Endothelial cell of umbilical vein (primary cell): ENCODE results near the gene OLA1. TPM values are rescaled to one million over a fixed set of nuclear protein-coding genes. Genes with fewer than 3 reads are reported as not detected.

Source experiments
- BruUV-seq: library from RNA; stranded (reverse); fragments of 400-500 nt; replicated peaks from 2 replicates; lab custom pipeline; 2021; lab: Mats Ljungman, UMichigan
- CTCF ChIA-PET: fragments of 300-600, 350-600 bp; sonication (Branson Sonifier 250); formaldehyde crosslinking; loops from one replicate; lab custom pipeline; 2021; ENCODE audit warnings: antibody characterized with exemption, inconsistent platforms; lab: Charles Lee
- POLR2A ChIA-PET: fragments of 300-600, 350-600 bp; sonication (Branson Sonifier 250); formaldehyde crosslinking; loops from one replicate; lab custom pipeline; 2021; ENCODE audit warnings: antibody characterized with exemption, inconsistent platforms; lab: Charles Lee
- DNase-seq: peaks from one replicate; pipeline ENCODE4 v3.0.0-alpha.2; 2011; ENCODE audit warnings: low read depth, low spot score
- FAIRE-seq: peaks from 2 replicates; lab custom pipeline; 2011; peaks lifted over from hg19 to GRCh38; lab: Jason Lieb, UNC
- H2AFZ ChIP-seq: 2 replicates; pipeline ENCODE4 v1.6.0; 2012; ENCODE audit warnings: low read depth, low read length, control low read depth, inconsistent platforms
- H3K27ac ChIP-seq: 2 replicates; pipeline ENCODE4 v1.5.1; 2011; ENCODE audit warnings: low read depth, mild to moderate bottlenecking, control low read depth, low read length, moderate library complexity; ENCODE audit not compliant: insufficient read depth
- H3K27me3 ChIP-seq, 2 experiments: 2 replicates each; pipeline versions ENCODE4 v1.6.0 to v1.6.1; 2011; ENCODE audit warnings: low read length in 2 of 2, mixed read lengths in 1 of 2; ENCODE audit not compliant: control insufficient read depth in 2 of 2, insufficient read depth in 2 of 2
- H3K36me3 ChIP-seq, 2 experiments: 2 replicates in 1 of 2; 3 replicates in 1 of 2; pipeline ENCODE4 v1.5.1; 2011; ENCODE audit warnings: low read length in 2 of 2, mild to moderate bottlenecking in 1 of 2, moderate library complexity in 1 of 2; ENCODE audit not compliant: control insufficient read depth in 2 of 2, insufficient read depth in 2 of 2; ENCODE audit errors: extremely low read depth in 1 of 2
- H3K4me1 ChIP-seq: 3 replicates; pipeline ENCODE4 v1.5.1; 2011; ENCODE audit warnings: mild to moderate bottlenecking, low read length; ENCODE audit not compliant: control insufficient read depth, insufficient read depth; ENCODE audit errors: extremely low read depth
- H3K4me2 ChIP-seq: 2 replicates; pipeline ENCODE4 v1.6.1; 2011; ENCODE audit warnings: low read length, control low read depth, mixed read lengths; ENCODE audit not compliant: insufficient read depth
- H3K4me3 ChIP-seq, 3 experiments: fragments of 200-600 bp in 1 of 3; sonication (generic), shearing (Covaris generic) in 1 of 3; replicated peaks in 1 of 3; 2 replicates each; pipeline ENCODE4 v1.5.1; 2011 to 2016; ENCODE audit warnings: control low read depth in 3 of 3, low read length in 3 of 3, mild to moderate bottlenecking in 2 of 3, inconsistent platforms in 1 of 3, low read depth in 1 of 3, moderate library complexity in 1 of 3; ENCODE audit not compliant: insufficient read depth in 1 of 3
- H3K79me2 ChIP-seq: 2 replicates; pipeline ENCODE4 v1.6.0; 2012; ENCODE audit warnings: low read length, inconsistent platforms; ENCODE audit not compliant: control insufficient read depth, insufficient read depth
- H3K9ac ChIP-seq: replicated peaks from 2 replicates; pipeline ENCODE3; 2011; ENCODE audit warnings: low read length, control low read depth; ENCODE audit not compliant: insufficient read depth; ENCODE audit errors: extremely low read depth
- H3K9me1 ChIP-seq: replicated peaks from 3 replicates; pipeline ENCODE4 v1.6.0; 2011; ENCODE audit warnings: mild to moderate bottlenecking, low read length; ENCODE audit not compliant: control insufficient read depth, insufficient read depth; ENCODE audit errors: extremely low read depth
- H3K9me3 ChIP-seq: replicated peaks from 2 replicates; pipeline ENCODE4 v1.5.1; 2012; ENCODE audit warnings: low read length, inconsistent platforms; ENCODE audit not compliant: control insufficient read depth, insufficient read depth
- H4K20me1 ChIP-seq: replicated peaks from 2 replicates; pipeline ENCODE3; 2011; ENCODE audit warnings: mild to moderate bottlenecking, low read length; ENCODE audit not compliant: control insufficient read depth, insufficient read depth; ENCODE audit errors: extremely low read depth
- CTCF ChIP-seq, 2 donors: IDR thresholded peaks; 1 replicate in 1 of 2; 2 replicates in 1 of 2; pipeline ENCODE4 v1.5.1; 2011; ENCODE audit warnings: low read length in 2 of 2, mild to moderate bottlenecking in 2 of 2, moderate library complexity in 2 of 2, control low read depth in 1 of 2, inconsistent platforms in 1 of 2, low read depth in 1 of 2; ENCODE audit not compliant: insufficient read depth in 1 of 2; ENCODE audit errors: extremely low read depth in 1 of 2
- EZH2 ChIP-seq: IDR thresholded peaks from 2 replicates; pipeline ENCODE4 v1.6.1; 2012; ENCODE audit warnings: borderline replicate concordance, low read depth, mild to moderate bottlenecking, moderate library complexity, low read length, inconsistent platforms; ENCODE audit not compliant: severe bottlenecking
- FOS ChIP-seq: IDR thresholded peaks from 2 replicates; pipeline ENCODE4 v1.6.1; 2011; ENCODE audit warnings: mild to moderate bottlenecking, low read length, moderate library complexity, borderline replicate concordance; ENCODE audit not compliant: insufficient read depth
- GATA2 ChIP-seq: IDR thresholded peaks from 2 replicates; pipeline ENCODE4 v1.7.0; 2011; ENCODE audit warnings: low read depth, mild to moderate bottlenecking, moderate library complexity, mixed read lengths, low read length; ENCODE audit not compliant: insufficient read length, insufficient read depth
- JUN ChIP-seq: IDR thresholded peaks from 2 replicates; pipeline ENCODE4 v1.6.1; 2011; ENCODE audit warnings: borderline replicate concordance, low read depth; ENCODE audit not compliant: insufficient read length, insufficient read depth
- MYC ChIP-seq: IDR thresholded peaks from one replicate; pipeline ENCODE4 v1.6.1; 2011; ENCODE audit warnings: mild to moderate bottlenecking, low read depth, low read length
- POLR2AphosphoS5 ChIP-seq: IDR thresholded peaks from 2 replicates; pipeline ENCODE4 v1.6.1; 2012; ENCODE audit warnings: low read depth, mild to moderate bottlenecking, control low read depth, low read length, moderate library complexity; ENCODE audit not compliant: insufficient read depth
- dilution Hi-C: fragments of 300-500 bp; cut with MboI; formaldehyde crosslinking; loops from one replicate; pipeline ENCODE4 v1.15.0; 2019; ENCODE audit warnings: low sequenced_read_pairs; ENCODE audit not compliant: extremely low pct_ligation_motif_present
- intact Hi-C: fragments of 100-400 bp; cut with micrococcal nuclease; formaldehyde crosslinking; loops from one replicate; pipeline ENCODE4 v1.10.0; 2022
- polyA plus RNA-seq, 4 experiments: library from polyadenylated mRNA; depleted of rRNA in 3 of 4; stranded (reverse) in 3 of 4; unstranded in 1 of 4; fragments of >200 nt; gene quantifications; 2 replicates each; pipeline versions ENCODE4 v1.2.1 to v1.2.3, GENCODE V29; 2011 to 2012; ENCODE audit warnings: missing spikeins in 1 of 4
- total RNA-seq: library from RNA; stranded (reverse); gene quantifications from 2 replicates; pipeline ENCODE4 v1.2.3, GENCODE V29; 2021
- TF ChIP-seq, protein P1 (sequence below): IDR thresholded peaks from 2 replicates; pipeline ENCODE4 v1.6.1; 2011; ENCODE audit not compliant: insufficient read depth, insufficient read length

Gene OLA1
- total and polyA plus RNA-seq, 2 donors (not counting 3 experiments of a cell fraction or from before 2014, with no cell fraction given): 30.6 to 93.9 TPM

GRCh38 chr2:174282441-174282840 is 34.1 kb upstream of the OLA1 start:
- DNase-seq (no peak), FAIRE-seq (no peak)
- Histone ChIP-seq H4K20me1 (no peaks in the 10 kb centered on the region), H3K9ac (no peak overlapping the region), H3K4me3 (no peak overlapping the region), H3K79me2 (no peaks in the 10 kb centered on the region), H3K9me1 (no peaks in the 10 kb centered on the region), H3K27me3 (peaks cover 0 to 11% of the 10 kb centered on the region in 2 experiments), H3K36me3 (no peaks in the 10 kb centered on the region), H3K9me3 (no peaks in the 10 kb centered on the region), H3K4me1 (no peaks in the 10 kb centered on the region), H2AFZ (no peak overlapping the region), H3K27ac (no peak overlapping the region), H3K4me2 (no peak overlapping the region)
- POLR2A ChIA-PET: no interaction called here
- dilution Hi-C loops: no loop called here
- TF ChIP-seq CTCF (IDR thresholded peaks at IDR 0.05; ENCODE audit: extremely low read depth in 1 of 2, insufficient read depth in 1 of 2, low read depth in 1 of 2, low read length in 2 of 2) (no peak), FOS (no peak), MYC (no peak), GATA2 (no peak), POLR2AphosphoS5 (no peak), JUN (no peak), EZH2 (no peak)
- TF ChIP-seq, protein P1, sequence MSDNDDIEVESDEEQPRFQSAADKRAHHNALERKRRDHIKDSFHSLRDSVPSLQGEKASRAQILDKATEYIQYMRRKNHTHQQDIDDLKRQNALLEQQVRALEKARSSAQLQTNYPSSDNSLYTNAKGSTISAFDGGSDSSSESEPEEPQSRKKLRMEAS: no peak
- CTCF ChIA-PET: interaction anchor here (1.0 to 1.3 kb wide), 2 partner anchors 16 to 27 kb away, joined by 3 read pairs; no protein-coding TSS in a partner anchor
- intact Hi-C loops: no loop called here
- BruUV-seq: no TSS peak
